KMS-11 (cell line): ENCODE measurements around the gene IMMP2L.

ENCODE experiments used
- H2AFZ ChIP-seq: fragments of 200-600 bp; sonication (generic); 2 replicates; pipeline ENCODE4 v1.6.1; 2016; ENCODE audit warnings: antibody characterized with exemption, mixed run types, low read depth
- H3K27ac ChIP-seq: fragments of 200-600 bp; sonication (generic); 2 replicates; pipeline ENCODE4 v1.6.1; 2016; ENCODE audit warnings: mild to moderate bottlenecking, mixed run types
- H3K27me3 ChIP-seq: fragments of 200-600 bp; sonication (generic); 2 replicates; pipeline ENCODE4 v1.6.1; 2017; ENCODE audit warnings: mild to moderate bottlenecking, low read depth, mixed run types, moderate library complexity; ENCODE audit not compliant: insufficient read depth
- H3K36me3 ChIP-seq: fragments of 200-600 bp; sonication (generic); 2 replicates; pipeline ENCODE4 v1.6.1; 2017; ENCODE audit warnings: mild to moderate bottlenecking, mixed run types; ENCODE audit not compliant: insufficient read depth
- H3K4me1 ChIP-seq: fragments of 200-600 bp; sonication (generic); 2 replicates; pipeline ENCODE4 v1.6.1; 2016; ENCODE audit warnings: mild to moderate bottlenecking, low read depth, mixed run types; ENCODE audit not compliant: poor library complexity, severe bottlenecking
- H3K4me2 ChIP-seq: fragments of 200-600 bp; sonication (generic); 2 replicates; pipeline ENCODE4 v1.7.0; 2016; ENCODE audit warnings: mild to moderate bottlenecking, mixed run types
- H3K4me3 ChIP-seq: fragments of 200-600 bp; sonication (generic); IDR thresholded peaks from 2 replicates; pipeline ENCODE4 v1.6.1; 2017; ENCODE audit warnings: low read depth, low read length, mixed read lengths; ENCODE audit not compliant: insufficient read depth
- H3K79me2 ChIP-seq: fragments of 200-600 bp; sonication (generic); 2 replicates; pipeline ENCODE4 v1.6.1; 2016; ENCODE audit warnings: low read depth, mixed run types; ENCODE audit not compliant: insufficient read depth
- H3K9ac ChIP-seq: fragments of 200-600 bp; sonication (generic); 2 replicates; pipeline ENCODE4 v1.6.1; 2016; ENCODE audit warnings: mild to moderate bottlenecking, mixed run types
- H4K20me1 ChIP-seq: fragments of 200-600 bp; sonication (generic); 2 replicates; pipeline ENCODE4 v1.6.1; 2016; ENCODE audit warnings: mild to moderate bottlenecking, mixed run types; ENCODE audit not compliant: insufficient read depth
- TF ChIP-seq, protein P1 (sequence below): fragments of 200-600 bp; sonication (generic); conservative IDR thresholded peaks from 2 replicates; pipeline ENCODE4 v1.6.1; 2017; ENCODE audit warnings: low read depth, mild to moderate bottlenecking, antibody characterized with exemption, low read length, moderate library complexity, mixed read lengths

IMMP2L gene

DNA sequence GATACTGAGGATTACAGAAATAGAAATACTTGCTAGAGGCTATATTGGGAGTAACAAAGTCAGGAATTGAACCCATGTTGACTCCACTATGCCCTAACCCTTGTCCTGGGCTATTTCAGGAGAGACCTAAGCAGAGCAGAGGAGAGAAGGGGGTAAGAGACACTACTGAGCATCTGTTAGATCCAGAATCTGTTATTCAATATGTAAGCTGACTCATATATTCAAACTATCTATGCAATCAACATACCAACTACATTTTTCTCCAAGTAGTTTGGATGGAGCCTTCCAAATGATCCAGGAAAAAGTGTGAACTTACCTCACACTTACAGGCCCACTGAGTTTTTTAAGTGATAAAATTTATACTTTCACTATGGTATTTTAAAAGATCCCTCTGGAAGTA lies 216.1 kb downstream of the IMMP2L start:
- Histone ChIP-seq H3K9ac (no peak overlapping the region), H3K79me2 (no peaks in the 10 kb centered on the region), H3K4me3 (no peak overlapping the region), H3K4me1 (peaks cover 11% of the 10 kb centered on the region), H3K36me3 (no peaks in the 10 kb centered on the region), H3K27me3 (no peaks in the 10 kb centered on the region), H3K4me2 (no peak overlapping the region), H3K27ac (no peak overlapping the region), H4K20me1 (no peaks in the 10 kb centered on the region), H2AFZ (no peak overlapping the region)
- TF ChIP-seq, protein P1, sequence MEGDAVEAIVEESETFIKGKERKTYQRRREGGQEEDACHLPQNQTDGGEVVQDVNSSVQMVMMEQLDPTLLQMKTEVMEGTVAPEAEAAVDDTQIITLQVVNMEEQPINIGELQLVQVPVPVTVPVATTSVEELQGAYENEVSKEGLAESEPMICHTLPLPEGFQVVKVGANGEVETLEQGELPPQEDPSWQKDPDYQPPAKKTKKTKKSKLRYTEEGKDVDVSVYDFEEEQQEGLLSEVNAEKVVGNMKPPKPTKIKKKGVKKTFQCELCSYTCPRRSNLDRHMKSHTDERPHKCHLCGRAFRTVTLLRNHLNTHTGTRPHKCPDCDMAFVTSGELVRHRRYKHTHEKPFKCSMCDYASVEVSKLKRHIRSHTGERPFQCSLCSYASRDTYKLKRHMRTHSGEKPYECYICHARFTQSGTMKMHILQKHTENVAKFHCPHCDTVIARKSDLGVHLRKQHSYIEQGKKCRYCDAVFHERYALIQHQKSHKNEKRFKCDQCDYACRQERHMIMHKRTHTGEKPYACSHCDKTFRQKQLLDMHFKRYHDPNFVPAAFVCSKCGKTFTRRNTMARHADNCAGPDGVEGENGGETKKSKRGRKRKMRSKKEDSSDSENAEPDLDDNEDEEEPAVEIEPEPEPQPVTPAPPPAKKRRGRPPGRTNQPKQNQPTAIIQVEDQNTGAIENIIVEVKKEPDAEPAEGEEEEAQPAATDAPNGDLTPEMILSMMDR = no peak

DNA sequence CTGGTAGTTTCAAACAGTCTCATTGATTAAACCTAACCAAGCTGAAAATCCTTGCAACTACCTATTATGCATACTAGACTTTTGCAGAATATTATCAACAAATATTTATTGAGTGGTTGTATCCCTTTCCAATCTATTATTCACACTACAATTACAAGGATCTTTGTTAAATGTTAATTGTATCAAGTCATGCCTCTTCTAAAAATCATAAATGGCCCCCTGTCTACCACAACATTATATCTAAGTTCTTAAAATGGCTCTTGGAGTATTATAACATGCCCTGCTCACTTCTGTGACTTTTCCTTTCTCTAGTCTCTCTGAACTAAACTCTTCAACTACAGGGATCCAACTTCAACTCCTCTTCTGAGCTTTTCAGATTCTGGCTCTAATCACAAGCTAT lies 219.3 kb downstream of the IMMP2L start:
- no peaks in the 10 kb centered on the region for H3K36me3 ChIP-seq
- TF ChIP-seq, protein P1 = no peak
- H3K4me2 ChIP-seq = no peak overlapping the region
- H3K4me3 ChIP-seq = no peak overlapping the region
- no peaks in the 10 kb centered on the region for H4K20me1 ChIP-seq
- no peaks in the 10 kb centered on the region for H3K27me3 ChIP-seq
- H3K27ac ChIP-seq = no peak overlapping the region
- peaks cover 11% of the 10 kb centered on the region for H3K4me1 ChIP-seq
- H3K9ac ChIP-seq = no peak overlapping the region
- no peak overlapping the region for H2AFZ ChIP-seq
- H3K79me2 ChIP-seq = no peaks in the 10 kb centered on the region

DNA sequence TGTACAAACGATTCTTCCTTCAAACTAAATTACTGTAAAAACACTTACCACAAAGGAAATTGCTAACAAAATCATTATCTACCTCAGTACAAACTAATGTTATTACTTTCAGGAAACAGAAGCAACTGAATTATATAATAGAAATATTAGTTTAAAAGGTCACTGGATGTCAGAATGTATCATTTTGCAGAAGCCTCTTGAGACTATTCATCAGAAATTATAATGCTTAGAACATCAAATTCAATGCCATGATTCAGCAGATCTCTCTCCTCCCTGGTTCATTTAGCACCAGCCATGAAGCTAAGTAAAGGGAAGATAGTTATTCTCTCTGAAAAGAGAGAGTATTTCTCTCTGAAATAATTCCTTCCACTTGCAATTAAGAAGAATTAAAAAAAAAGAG lies 223.3 kb downstream of the IMMP2L start:
- Histone ChIP-seq H3K9ac (no peak overlapping the region), H3K27ac (no peak overlapping the region), H3K27me3 (no peaks in the 10 kb centered on the region), H3K4me2 (no peak overlapping the region), H3K4me3 (no peak overlapping the region), H3K36me3 (no peaks in the 10 kb centered on the region), H2AFZ (no peak overlapping the region), H3K79me2 (no peaks in the 10 kb centered on the region), H4K20me1 (no peaks in the 10 kb centered on the region), H3K4me1 (peaks cover 10% of the 10 kb centered on the region)
- TF ChIP-seq, protein P1 = no peak

DNA sequence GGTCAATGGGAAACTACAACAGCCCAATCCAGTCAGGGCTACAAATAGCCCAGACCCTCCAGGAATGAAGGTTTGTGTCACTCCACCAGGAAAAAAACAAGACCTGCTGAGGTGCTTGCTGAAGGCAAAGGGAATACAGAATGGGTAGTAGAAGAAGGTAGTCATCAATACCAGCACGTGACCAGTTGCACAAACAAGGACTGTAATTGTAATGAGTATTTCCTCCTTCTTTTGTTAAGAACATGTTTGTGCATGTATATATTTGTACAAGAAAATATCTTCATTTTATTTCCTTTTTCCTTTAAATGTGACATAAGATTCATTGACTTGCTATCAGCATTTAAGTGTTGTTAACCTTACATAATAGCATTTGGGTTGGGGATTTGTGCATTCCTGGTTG lies 229.3 kb downstream of the IMMP2L start:
- Histone ChIP-seq H3K9ac (no peak overlapping the region), H3K4me3 (no peak overlapping the region), H3K27ac (no peak overlapping the region), H3K4me1 (no peaks in the 10 kb centered on the region), H3K27me3 (no peaks in the 10 kb centered on the region), H4K20me1 (no peaks in the 10 kb centered on the region), H3K4me2 (no peak overlapping the region), H3K36me3 (no peaks in the 10 kb centered on the region), H3K79me2 (no peaks in the 10 kb centered on the region), H2AFZ (no peak overlapping the region)
- TF ChIP-seq, protein P1 = no peak

DNA sequence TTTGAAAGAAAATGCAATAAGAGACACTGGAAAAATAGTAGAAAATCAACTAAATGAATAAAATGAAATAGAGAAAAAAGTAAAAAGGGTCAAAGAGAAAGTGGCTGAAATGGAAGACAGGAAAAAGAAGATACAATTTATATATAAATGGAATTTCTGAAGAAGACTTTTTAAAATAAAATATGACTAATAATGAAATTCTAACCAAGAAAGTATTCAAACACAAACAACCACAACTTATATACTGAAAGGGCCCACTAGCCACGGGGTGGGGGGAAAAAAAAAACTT lies 232.1 kb downstream of the IMMP2L start:
- no peaks in the 10 kb centered on the region for H3K79me2 ChIP-seq
- no peak overlapping the region for H3K27ac ChIP-seq
- no peak overlapping the region for H3K4me3 ChIP-seq
- H3K4me1 ChIP-seq = no peaks in the 10 kb centered on the region
- no peak overlapping the region for H3K9ac ChIP-seq
- H3K4me2 ChIP-seq = no peak overlapping the region
- H4K20me1 ChIP-seq = no peaks in the 10 kb centered on the region
- H2AFZ ChIP-seq = no peak overlapping the region
- TF ChIP-seq, protein P1 = no peak
- no peaks in the 10 kb centered on the region for H3K36me3 ChIP-seq
- no peaks in the 10 kb centered on the region for H3K27me3 ChIP-seq
